Adipose tissue (tissue), 3 donors: ENCODE data around the gene GPSM1. TPM values are rescaled to one million over a fixed set of nuclear protein-coding genes. Genes with fewer than 3 reads are reported as not detected.

ENCODE experiments used
- H3K27ac ChIP-seq: one replicate; pipeline ENCODE4 v1.5.1; 2013; ENCODE audit warnings: low read depth, low read length
- WGBS, 3 donors: extraction: QIAGEN DNeasy Blood & Tissue Kit; methylation state at CpG; one replicate each; pipeline ENCODE4 v1.1.7; 2013; 5-methylcytosine and 5-hydroxymethylcytosine counted together
- polyA plus RNA-seq, 3 donors: library from polyadenylated mRNA; stranded (reverse); fragments of 200-250 nt; gene quantifications; one replicate each; pipeline ENCODE4 v1.2.3, GENCODE V29; 2013
- donor health status: healthy with polysubstance abuse.
- donor health status: Bipolar disorder and iron deficiency.
- donor health status: healthy.

GPSM1 gene
- polyA plus RNA-seq, 3 donors = 5.8 to 14.9 (median 11.0) TPM

GRCh38 chr9:136374183-136374575, 46.8 kb downstream of the GPSM1 start:
- 88 to 92% (median 89%) methylated on average over 12 to 14 of the region's 14 CpGs for WGBS, 3 donors
- H3K27ac ChIP-seq = no peak overlapping the region

GRCh38 chr9:136375096-136375495, 47.8 kb downstream of the GPSM1 start:
- H3K27ac ChIP-seq = no peak overlapping the region
- 90 to 95% (median 94%) methylated on average over 12 of the region's 12 CpGs for WGBS, 3 donors

- WGBS, 3 donors = 68 to 89% (median 73%) methylated on average over 8 of the region's 8 CpGs
- H3K27ac ChIP-seq = no peak overlapping the region
Measured at GRCh38 chr9:136376457-136376856, 49.1 kb downstream of the GPSM1 start.

GRCh38 chr9:136377341-136378169, 50.2 kb downstream of the GPSM1 start:
- no peak overlapping the region for H3K27ac ChIP-seq
- 75 to 85% (median 79%) methylated on average over 29 to 32 of the region's 32 CpGs for WGBS, 3 donors

GRCh38 chr9:136378170-136379002, 51.0 kb downstream of the GPSM1 start:
- H3K27ac ChIP-seq = no peak overlapping the region
- 88 to 91% (median 90%) methylated on average over 25 to 28 of the region's 28 CpGs for WGBS, 3 donors

GRCh38 chr9:136379003-136379287, 51.6 kb downstream of the GPSM1 start:
- WGBS, 3 donors = 83 to 91% (median 89%) methylated on average over 8 to 18 of the region's 18 CpGs

GRCh38 chr9:136379401-136379800, 52.1 kb downstream of the GPSM1 start:
- 91 to 96% (median 95%) methylated on average over 11 of the region's 11 CpGs for WGBS, 3 donors
- H3K27ac ChIP-seq = no peak overlapping the region

More at GRCh38 chr9:136379003-136379287, 51.6 kb downstream of the GPSM1 start:
- no peak overlapping the region for H3K27ac ChIP-seq

- no peak overlapping the region for H3K27ac ChIP-seq
- WGBS, 3 donors = 80 to 93% (median 88%) methylated on average over 6 to 11 of the region's 11 CpGs
Measured at GRCh38 chr9:136379891-136380290, 52.6 kb downstream of the GPSM1 start.

- 93 to 95% (median 94%) methylated on average over 17 of the region's 17 CpGs for WGBS, 3 donors
Measured at GRCh38 chr9:136380381-136380780, 53.0 kb downstream of the GPSM1 start.

GRCh38 chr9:136381311-136381710, 54.0 kb downstream of the GPSM1 start:
- no peak overlapping the region for H3K27ac ChIP-seq
- WGBS, 3 donors = 75 to 86% (median 85%) methylated on average over 9 of the region's 9 CpGs

More at GRCh38 chr9:136380381-136380780, 53.0 kb downstream of the GPSM1 start:
- H3K27ac ChIP-seq = no peak overlapping the region

GRCh38 chr9:136381966-136382513, 54.7 kb downstream of the GPSM1 start:
- 91 to 95% (median 93%) methylated on average over 25 of the region's 25 CpGs for WGBS, 3 donors

GRCh38 chr9:136383436-136383835, 56.1 kb downstream of the GPSM1 start:
- 94 to 98% (median 96%) methylated on average over 19 to 20 of the region's 20 CpGs for WGBS, 3 donors
- H3K27ac ChIP-seq = no peak overlapping the region

More at GRCh38 chr9:136381966-136382513, 54.7 kb downstream of the GPSM1 start:
- H3K27ac ChIP-seq = no peak overlapping the region

GRCh38 chr9:136385015-136385414, 57.7 kb downstream of the GPSM1 start:
- no peak overlapping the region for H3K27ac ChIP-seq
- 86 to 91% (median 89%) methylated on average over 11 of the region's 11 CpGs for WGBS, 3 donors

- H3K27ac ChIP-seq = no peak overlapping the region
- WGBS, 3 donors = 83 to 96% (median 84%) methylated on average over 13 of the region's 13 CpGs
Measured at GRCh38 chr9:136386018-136386417, 58.7 kb downstream of the GPSM1 start.

GRCh38 chr9:136387217-136387616, 59.9 kb downstream of the GPSM1 start:
- WGBS, 3 donors = 96 to 98% (median 97%) methylated on average over 17 to 19 of the region's 19 CpGs

GRCh38 chr9:136389396-136389795, 62.1 kb downstream of the GPSM1 start:
- 77 to 88% (median 82%) methylated on average over 14 of the region's 14 CpGs for WGBS, 3 donors
- H3K27ac ChIP-seq = no peak overlapping the region

More at GRCh38 chr9:136387217-136387616, 59.9 kb downstream of the GPSM1 start:
- no peak overlapping the region for H3K27ac ChIP-seq

GRCh38 chr9:136391737-136392537, 64.6 kb downstream of the GPSM1 start:
- H3K27ac ChIP-seq = no peak overlapping the region
- 80 to 91% (median 85%) methylated on average over 24 to 28 of the region's 28 CpGs for WGBS, 3 donors
